NT2/D1 (cell line): Measurements from ENCODE around the gene ACAN.

Source experiments
- DNase-seq: peaks from one replicate; pipeline ENCODE4 v3.0.0-alpha.2; 2011; ENCODE audit warnings: low read depth, low spot score
- H3K27me3 ChIP-seq: 2 replicates; pipeline ENCODE4 v1.6.0; 2011; ENCODE audit warnings: mild to moderate bottlenecking; ENCODE audit not compliant: insufficient read length, insufficient read depth
- H3K36me3 ChIP-seq: 2 replicates; pipeline ENCODE4 v1.6.1; 2011; ENCODE audit warnings: mild to moderate bottlenecking, low read length, mixed read lengths; ENCODE audit not compliant: insufficient read depth, insufficient read length
- H3K4me1 ChIP-seq: 2 replicates; pipeline ENCODE4 v1.5.1; 2011; ENCODE audit not compliant: insufficient read depth, insufficient read length
- H3K4me3 ChIP-seq: 2 replicates; pipeline ENCODE4 v1.5.1; 2011; ENCODE audit warnings: low read depth; ENCODE audit not compliant: insufficient read length
- H3K9ac ChIP-seq: 2 replicates; pipeline ENCODE4 v1.6.0; 2011; ENCODE audit warnings: low read depth; ENCODE audit not compliant: insufficient read length
- H3K9me3 ChIP-seq: 2 replicates; pipeline ENCODE4 v1.5.1; 2011; ENCODE audit warnings: mild to moderate bottlenecking, low read length; ENCODE audit not compliant: insufficient read depth
- SUZ12 ChIP-seq: IDR thresholded peaks from 2 replicates; pipeline ENCODE4 v1.6.1; 2011; ENCODE audit not compliant: insufficient read length, insufficient read depth; ENCODE audit errors: extremely low read depth
- YY1 ChIP-seq: IDR thresholded peaks from 2 replicates; pipeline ENCODE4 v1.6.1; 2011; ENCODE audit not compliant: insufficient read length, insufficient read depth
- ZNF274 ChIP-seq: IDR thresholded peaks from 2 replicates; pipeline ENCODE4 v1.6.1; 2011; ENCODE audit warnings: mild to moderate bottlenecking, low read depth, low read length

The ACAN gene

DNA sequence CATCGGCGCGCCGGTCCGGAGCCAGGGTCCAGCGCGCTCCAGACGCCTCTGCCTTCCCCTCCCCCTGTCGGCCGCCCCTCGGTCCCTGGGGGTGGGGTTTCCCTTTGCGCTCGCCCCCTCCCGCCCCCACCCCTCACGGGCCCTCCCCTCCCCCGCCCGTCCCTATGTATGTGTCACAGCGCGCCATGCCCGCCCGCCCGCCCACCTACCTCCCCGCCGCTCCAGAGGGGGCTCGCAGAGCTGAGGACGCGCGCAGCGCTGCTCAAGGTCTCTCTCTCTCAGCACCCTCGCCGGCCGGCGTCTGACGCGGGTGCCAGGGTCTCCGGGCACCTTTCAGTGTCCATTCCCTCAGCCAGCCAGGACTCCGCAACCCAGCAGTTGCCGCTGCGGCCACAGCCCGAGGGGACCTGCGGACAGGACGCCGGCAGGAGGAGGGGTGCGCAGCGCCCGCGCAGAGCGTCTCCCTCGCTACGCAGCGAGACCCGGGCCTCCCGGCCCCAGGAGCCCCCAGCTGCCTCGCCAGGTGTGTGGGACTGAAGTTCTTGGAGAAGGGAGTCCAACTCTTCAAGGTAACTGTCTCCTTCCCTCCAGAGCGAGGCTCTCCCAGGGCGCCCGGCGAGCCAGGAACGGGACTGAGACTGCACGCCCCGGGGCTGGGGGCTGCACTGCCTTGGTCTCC lies at the start of gene ACAN:
Gene ACAN, plus strand, starts transcription at position 196 of the 679 bp plus-strand sequence. CDS start 32,771 bp downstream, outside the sequence.
- no peaks in the 10 kb centered on the region for H3K36me3 ChIP-seq
- DNase-seq: no peak
- H3K4me3 ChIP-seq: peak within 1 kb of the TSS; percentile 77
- H3K4me1 ChIP-seq: peaks cover 13% of the 10 kb centered on the region
- no peaks in the 10 kb centered on the region for H3K9me3 ChIP-seq
- H3K27me3 ChIP-seq: peaks cover 47% of the 10 kb centered on the region
- no peak for TF ChIP-seq YY1
- H3K9ac ChIP-seq: peak within 1 kb of the TSS; percentile 86

- Histone ChIP-seq H3K9me3 (no peaks in the 10 kb centered on the region), H3K9ac (no peak overlapping the region), H3K4me1 (no peaks in the 10 kb centered on the region), H3K36me3 (no peaks in the 10 kb centered on the region), H3K27me3 (no peaks in the 10 kb centered on the region), H3K4me3 (no peak overlapping the region)
- TF ChIP-seq SUZ12: no peak
- TF ChIP-seq ZNF274: no peak
- no peak for TF ChIP-seq YY1
- no peak for DNase-seq
These were observed 46.7 kb upstream of the ACAN start for GRCh38 chr15:88756521-88756920.

GRCh38 chr15:88756921-88757320 lies 46.3 kb upstream of the ACAN start:
- no peaks in the 10 kb centered on the region for H3K9me3 ChIP-seq

GRCh38 chr15:88759872-88760271 lies 43.4 kb upstream of the ACAN start:
- no peaks in the 10 kb centered on the region for H3K9me3 ChIP-seq
- H3K4me1 ChIP-seq: no peaks in the 10 kb centered on the region
- TF ChIP-seq YY1: no peak
- TF ChIP-seq SUZ12: no peak
- no peak for TF ChIP-seq ZNF274
- DNase-seq: no peak
- no peak overlapping the region for H3K9ac ChIP-seq
- no peaks in the 10 kb centered on the region for H3K36me3 ChIP-seq
- H3K4me3 ChIP-seq: no peak overlapping the region
- no peaks in the 10 kb centered on the region for H3K27me3 ChIP-seq

More at GRCh38 chr15:88756921-88757320, 46.3 kb upstream of the ACAN start:
- no peak for DNase-seq
- no peak for TF ChIP-seq ZNF274
- no peak for TF ChIP-seq YY1
- no peak for TF ChIP-seq SUZ12
- H3K4me1 ChIP-seq: no peaks in the 10 kb centered on the region
- no peaks in the 10 kb centered on the region for H3K27me3 ChIP-seq
- H3K4me3 ChIP-seq: no peak overlapping the region
- H3K36me3 ChIP-seq: no peaks in the 10 kb centered on the region
- H3K9ac ChIP-seq: no peak overlapping the region

DNA sequence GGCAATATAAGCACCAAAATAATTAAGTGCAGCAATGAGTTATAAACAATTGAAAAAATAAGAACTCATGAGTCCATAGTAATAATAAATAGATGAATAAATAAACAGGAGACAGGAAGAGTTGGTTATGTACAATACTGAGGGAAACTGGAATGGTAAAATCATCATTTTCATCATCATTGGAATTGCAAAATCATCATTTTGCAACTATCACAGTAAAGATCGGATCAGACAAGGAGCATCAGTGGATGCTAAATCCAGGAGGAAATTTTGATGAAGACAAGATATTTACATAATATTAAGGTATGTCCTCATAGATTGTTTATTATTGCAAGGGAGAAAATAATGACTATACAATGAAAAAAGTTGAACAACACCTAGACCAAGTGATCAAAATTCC lies 38.8 kb upstream of the ACAN start:
- Histone ChIP-seq H3K4me3 (no peak overlapping the region), H3K4me1 (no peaks in the 10 kb centered on the region), H3K9me3 (no peaks in the 10 kb centered on the region), H3K36me3 (no peaks in the 10 kb centered on the region), H3K27me3 (peaks cover 2% of the 10 kb centered on the region), H3K9ac (no peak overlapping the region)
- no peak for TF ChIP-seq SUZ12
- TF ChIP-seq ZNF274: no peak
- TF ChIP-seq YY1: no peak
- DNase-seq: no peak

- peaks cover 2% of the 10 kb centered on the region for H3K27me3 ChIP-seq
- no peaks in the 10 kb centered on the region for H3K36me3 ChIP-seq
- no peak overlapping the region for H3K4me3 ChIP-seq
- H3K4me1 ChIP-seq: no peaks in the 10 kb centered on the region
- DNase-seq: no peak
- TF ChIP-seq SUZ12: no peak
- no peak for TF ChIP-seq YY1
- TF ChIP-seq ZNF274: no peak
- H3K9ac ChIP-seq: no peak overlapping the region
- H3K9me3 ChIP-seq: no peaks in the 10 kb centered on the region
These were observed 38.0 kb upstream of the ACAN start for GRCh38 chr15:88765212-88765611.

DNA sequence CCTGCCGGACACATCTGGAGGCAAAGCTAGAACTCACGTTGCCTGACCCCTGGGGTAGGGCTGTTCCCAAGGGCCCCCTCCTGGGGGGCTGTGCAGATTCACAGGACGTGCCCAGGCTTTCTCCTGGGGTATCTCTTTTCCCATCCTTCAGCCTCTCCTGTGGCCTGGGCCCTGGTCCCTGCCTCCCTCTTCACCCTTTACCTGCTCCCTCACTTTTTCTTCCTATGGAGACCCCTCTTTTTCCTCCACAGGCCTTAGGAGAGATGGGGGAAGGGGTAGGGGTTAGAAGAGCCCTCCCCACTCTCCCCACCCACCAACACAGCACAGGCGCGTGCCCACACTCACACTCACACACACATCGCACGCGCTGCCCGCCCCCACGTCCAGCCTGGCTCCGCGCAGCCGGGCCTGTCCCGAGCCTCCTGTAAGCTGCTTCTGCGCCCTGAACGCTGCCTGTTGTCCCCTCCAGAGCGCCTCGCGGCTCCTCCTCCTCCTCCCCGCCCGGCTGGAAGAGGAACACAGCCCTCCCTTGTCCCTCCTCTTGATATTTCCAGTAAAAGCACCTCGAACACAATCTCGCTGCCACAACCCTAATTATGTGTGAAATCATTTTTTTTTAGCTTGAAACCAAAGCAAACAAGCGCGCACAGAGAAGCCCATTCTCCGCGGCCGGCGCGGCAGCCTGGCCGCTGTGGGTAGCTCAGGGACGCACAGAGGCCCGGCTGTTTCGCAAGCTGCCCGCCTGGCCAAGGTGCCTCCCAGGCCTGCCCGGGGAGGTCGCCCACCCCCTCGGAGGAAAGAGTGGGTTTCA lies 33.9 kb upstream of the ACAN start:
- H3K27me3 ChIP-seq: peaks cover 2% of the 10 kb centered on the region
- H3K9ac ChIP-seq: no peak overlapping the region
- no peaks in the 10 kb centered on the region for H3K9me3 ChIP-seq
- no peaks in the 10 kb centered on the region for H3K4me1 ChIP-seq
- DNase-seq: no peak
- TF ChIP-seq ZNF274 (no peak), SUZ12 (no peak), YY1 (no peak)
- H3K36me3 ChIP-seq: no peaks in the 10 kb centered on the region
- H3K4me3 ChIP-seq: no peak overlapping the region
